Endothelial cell of umbilical vein (primary cell): ENCODE results near the gene SLC23A3. TPM values are rescaled to one million over a fixed set of nuclear protein-coding genes. Genes with fewer than 3 reads are reported as not detected.

Source experiments
- BruUV-seq: library from RNA; stranded (reverse); fragments of 400-500 nt; replicated peaks from 2 replicates; lab custom pipeline; 2021; lab: Mats Ljungman, UMichigan
- CTCF ChIA-PET: fragments of 300-600, 350-600 bp; sonication (Branson Sonifier 250); formaldehyde crosslinking; loops from one replicate; lab custom pipeline; 2021; ENCODE audit warnings: antibody characterized with exemption, inconsistent platforms; lab: Charles Lee
- POLR2A ChIA-PET: fragments of 300-600, 350-600 bp; sonication (Branson Sonifier 250); formaldehyde crosslinking; loops from one replicate; lab custom pipeline; 2021; ENCODE audit warnings: antibody characterized with exemption, inconsistent platforms; lab: Charles Lee
- DNase-seq: peaks from one replicate; pipeline ENCODE4 v3.0.0-alpha.2; 2011; ENCODE audit warnings: low read depth, low spot score
- FAIRE-seq: peaks from 2 replicates; lab custom pipeline; 2011; peaks lifted over from hg19 to GRCh38; lab: Jason Lieb, UNC
- H2AFZ ChIP-seq: 2 replicates; pipeline ENCODE4 v1.6.0; 2012; ENCODE audit warnings: low read depth, low read length, control low read depth, inconsistent platforms
- H3K27ac ChIP-seq: 2 replicates; pipeline ENCODE4 v1.5.1; 2011; ENCODE audit warnings: low read depth, mild to moderate bottlenecking, control low read depth, low read length, moderate library complexity; ENCODE audit not compliant: insufficient read depth
- H3K27me3 ChIP-seq, 2 experiments: 2 replicates each; pipeline versions ENCODE4 v1.6.0 to v1.6.1; 2011; ENCODE audit warnings: low read length in 2 of 2, mixed read lengths in 1 of 2; ENCODE audit not compliant: control insufficient read depth in 2 of 2, insufficient read depth in 2 of 2
- H3K36me3 ChIP-seq, 2 experiments: 2 replicates in 1 of 2; 3 replicates in 1 of 2; pipeline ENCODE4 v1.5.1; 2011; ENCODE audit warnings: low read length in 2 of 2, mild to moderate bottlenecking in 1 of 2, moderate library complexity in 1 of 2; ENCODE audit not compliant: control insufficient read depth in 2 of 2, insufficient read depth in 2 of 2; ENCODE audit errors: extremely low read depth in 1 of 2
- H3K4me1 ChIP-seq: 3 replicates; pipeline ENCODE4 v1.5.1; 2011; ENCODE audit warnings: mild to moderate bottlenecking, low read length; ENCODE audit not compliant: control insufficient read depth, insufficient read depth; ENCODE audit errors: extremely low read depth
- H3K4me2 ChIP-seq: 2 replicates; pipeline ENCODE4 v1.6.1; 2011; ENCODE audit warnings: low read length, control low read depth, mixed read lengths; ENCODE audit not compliant: insufficient read depth
- H3K4me3 ChIP-seq, 3 experiments: fragments of 200-600 bp in 1 of 3; sonication (generic), shearing (Covaris generic) in 1 of 3; replicated peaks in 1 of 3; 2 replicates each; pipeline ENCODE4 v1.5.1; 2011 to 2016; ENCODE audit warnings: control low read depth in 3 of 3, low read length in 3 of 3, mild to moderate bottlenecking in 2 of 3, inconsistent platforms in 1 of 3, low read depth in 1 of 3, moderate library complexity in 1 of 3; ENCODE audit not compliant: insufficient read depth in 1 of 3
- H3K79me2 ChIP-seq: 2 replicates; pipeline ENCODE4 v1.6.0; 2012; ENCODE audit warnings: low read length, inconsistent platforms; ENCODE audit not compliant: control insufficient read depth, insufficient read depth
- H3K9ac ChIP-seq: replicated peaks from 2 replicates; pipeline ENCODE3; 2011; ENCODE audit warnings: low read length, control low read depth; ENCODE audit not compliant: insufficient read depth; ENCODE audit errors: extremely low read depth
- H3K9me1 ChIP-seq: replicated peaks from 3 replicates; pipeline ENCODE4 v1.6.0; 2011; ENCODE audit warnings: mild to moderate bottlenecking, low read length; ENCODE audit not compliant: control insufficient read depth, insufficient read depth; ENCODE audit errors: extremely low read depth
- H3K9me3 ChIP-seq: replicated peaks from 2 replicates; pipeline ENCODE4 v1.5.1; 2012; ENCODE audit warnings: low read length, inconsistent platforms; ENCODE audit not compliant: control insufficient read depth, insufficient read depth
- H4K20me1 ChIP-seq: replicated peaks from 2 replicates; pipeline ENCODE3; 2011; ENCODE audit warnings: mild to moderate bottlenecking, low read length; ENCODE audit not compliant: control insufficient read depth, insufficient read depth; ENCODE audit errors: extremely low read depth
- FOS ChIP-seq: IDR thresholded peaks from 2 replicates; pipeline ENCODE4 v1.6.1; 2011; ENCODE audit warnings: mild to moderate bottlenecking, low read length, moderate library complexity, borderline replicate concordance; ENCODE audit not compliant: insufficient read depth
- GATA2 ChIP-seq: IDR thresholded peaks from 2 replicates; pipeline ENCODE4 v1.7.0; 2011; ENCODE audit warnings: low read depth, mild to moderate bottlenecking, moderate library complexity, mixed read lengths, low read length; ENCODE audit not compliant: insufficient read length, insufficient read depth
- JUN ChIP-seq: IDR thresholded peaks from 2 replicates; pipeline ENCODE4 v1.6.1; 2011; ENCODE audit warnings: borderline replicate concordance, low read depth; ENCODE audit not compliant: insufficient read length, insufficient read depth
- POLR2A ChIP-seq: IDR thresholded peaks from 2 replicates; pipeline ENCODE4 v1.6.1; 2012; ENCODE audit warnings: low read depth, mild to moderate bottlenecking, control low read depth, low read length
- POLR2AphosphoS5 ChIP-seq: IDR thresholded peaks from 2 replicates; pipeline ENCODE4 v1.6.1; 2012; ENCODE audit warnings: low read depth, mild to moderate bottlenecking, control low read depth, low read length, moderate library complexity; ENCODE audit not compliant: insufficient read depth
- dilution Hi-C: fragments of 300-500 bp; cut with MboI; formaldehyde crosslinking; loops from one replicate; pipeline ENCODE4 v1.15.0; 2019; ENCODE audit warnings: low sequenced_read_pairs; ENCODE audit not compliant: extremely low pct_ligation_motif_present
- intact Hi-C: fragments of 100-400 bp; cut with micrococcal nuclease; formaldehyde crosslinking; loops from one replicate; pipeline ENCODE4 v1.10.0; 2022
- polyA plus RNA-seq, 4 experiments: library from polyadenylated mRNA; depleted of rRNA in 3 of 4; stranded (reverse) in 3 of 4; unstranded in 1 of 4; fragments of >200 nt; gene quantifications; 2 replicates each; pipeline versions ENCODE4 v1.2.1 to v1.2.3, GENCODE V29; 2011 to 2012; ENCODE audit warnings: missing spikeins in 1 of 4
- total RNA-seq: library from RNA; stranded (reverse); gene quantifications from 2 replicates; pipeline ENCODE4 v1.2.3, GENCODE V29; 2021
- TF ChIP-seq, protein P1 (sequence below), 2 donors: IDR thresholded peaks; 1 replicate in 1 of 2; 2 replicates in 1 of 2; pipeline ENCODE4 v1.5.1; 2011; ENCODE audit warnings: low read length in 2 of 2, mild to moderate bottlenecking in 2 of 2, moderate library complexity in 2 of 2, control low read depth in 1 of 2, inconsistent platforms in 1 of 2, low read depth in 1 of 2; ENCODE audit not compliant: insufficient read depth in 1 of 2; ENCODE audit errors: extremely low read depth in 1 of 2
- TF ChIP-seq, protein P2 (sequence below): IDR thresholded peaks from 2 replicates; pipeline ENCODE4 v1.6.1; 2011; ENCODE audit not compliant: insufficient read depth, insufficient read length

The SLC23A3 gene
- total and polyA plus RNA-seq, 2 donors (not counting 3 experiments of a cell fraction or from before 2014, with no cell fraction given), result 2.7 to 7.1 TPM

GRCh38 chr2:219171231-219171651, 1.4 kb upstream of the SLC23A3 start:
- no TSS peak for BruUV-seq
- no peak overlapping the region for H2AFZ ChIP-seq
- H3K79me2 ChIP-seq, result peaks cover 5% of the 10 kb centered on the region
- H3K9me1 ChIP-seq, result no peaks in the 10 kb centered on the region
- H3K4me3 ChIP-seq, result no peak overlapping the region
- FAIRE-seq (peak; percentile 78), DNase-seq (peak; percentile 76)
- H3K4me1 ChIP-seq, result no peaks in the 10 kb centered on the region
- intact Hi-C loops, result loop anchor here (1.0 kb wide), 3 partner anchors 11 to 127 kb away; partner anchors contain the start of gene NHEJ1
- TF ChIP-seq, protein P1, sequence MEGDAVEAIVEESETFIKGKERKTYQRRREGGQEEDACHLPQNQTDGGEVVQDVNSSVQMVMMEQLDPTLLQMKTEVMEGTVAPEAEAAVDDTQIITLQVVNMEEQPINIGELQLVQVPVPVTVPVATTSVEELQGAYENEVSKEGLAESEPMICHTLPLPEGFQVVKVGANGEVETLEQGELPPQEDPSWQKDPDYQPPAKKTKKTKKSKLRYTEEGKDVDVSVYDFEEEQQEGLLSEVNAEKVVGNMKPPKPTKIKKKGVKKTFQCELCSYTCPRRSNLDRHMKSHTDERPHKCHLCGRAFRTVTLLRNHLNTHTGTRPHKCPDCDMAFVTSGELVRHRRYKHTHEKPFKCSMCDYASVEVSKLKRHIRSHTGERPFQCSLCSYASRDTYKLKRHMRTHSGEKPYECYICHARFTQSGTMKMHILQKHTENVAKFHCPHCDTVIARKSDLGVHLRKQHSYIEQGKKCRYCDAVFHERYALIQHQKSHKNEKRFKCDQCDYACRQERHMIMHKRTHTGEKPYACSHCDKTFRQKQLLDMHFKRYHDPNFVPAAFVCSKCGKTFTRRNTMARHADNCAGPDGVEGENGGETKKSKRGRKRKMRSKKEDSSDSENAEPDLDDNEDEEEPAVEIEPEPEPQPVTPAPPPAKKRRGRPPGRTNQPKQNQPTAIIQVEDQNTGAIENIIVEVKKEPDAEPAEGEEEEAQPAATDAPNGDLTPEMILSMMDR (IDR thresholded peaks at IDR 0.05; ENCODE audit: extremely low read depth in 1 of 2, insufficient read depth in 1 of 2, low read depth in 1 of 2, low read length in 2 of 2), result peak; percentile 69 to 83
- TF ChIP-seq FOS, result no peak
- TF ChIP-seq, protein P2, sequence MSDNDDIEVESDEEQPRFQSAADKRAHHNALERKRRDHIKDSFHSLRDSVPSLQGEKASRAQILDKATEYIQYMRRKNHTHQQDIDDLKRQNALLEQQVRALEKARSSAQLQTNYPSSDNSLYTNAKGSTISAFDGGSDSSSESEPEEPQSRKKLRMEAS, result peak; percentile 79
- H3K27ac ChIP-seq, result no peak overlapping the region
- H3K36me3 ChIP-seq, result peaks cover 0 to 19% of the 10 kb centered on the region in 2 experiments
- CTCF ChIA-PET, result interaction anchor here (0.6 to 5.2 kb wide), 19 partner anchors 10 to 180 kb away, joined by 3 to 32 read pairs (median 5); partner anchors contain the start of genes ABCB6, ANKZF1, GLB1L and NHEJ1
- H3K9ac ChIP-seq, result no peak overlapping the region
- no peaks in the 10 kb centered on the region for H3K27me3 ChIP-seq
- peaks cover 3% of the 10 kb centered on the region for H4K20me1 ChIP-seq
- H3K9me3 ChIP-seq, result no peaks in the 10 kb centered on the region
- dilution Hi-C loops, result no loop called here
- H3K4me2 ChIP-seq, result no peak overlapping the region
- POLR2A ChIA-PET, result interaction anchor here (0.6 kb wide), 2 partner anchors 16 to 40 kb away, joined by 4 to 7 read pairs; no protein-coding TSS in a partner anchor

- TF ChIP-seq JUN, result no peak
- TF ChIP-seq, protein P1 (IDR thresholded peaks at IDR 0.05; ENCODE audit: extremely low read depth in 1 of 2, insufficient read depth in 1 of 2, low read depth in 1 of 2, low read length in 2 of 2), result no peak
- no peak for TF ChIP-seq GATA2
- TF ChIP-seq FOS, result no peak
- TF ChIP-seq POLR2A, result no peak
- TF ChIP-seq POLR2AphosphoS5, result no peak
- Histone ChIP-seq H3K27ac (no peak overlapping the region), H3K27me3 (no peaks in the 10 kb centered on the region), H3K4me2 (no peak overlapping the region), H3K9me3 (no peaks in the 10 kb centered on the region), H2AFZ (no peak overlapping the region), H3K4me1 (no peaks in the 10 kb centered on the region), H3K36me3 (peaks cover 0 to 13% of the 10 kb centered on the region in 2 experiments), H3K9ac (no peak overlapping the region), H4K20me1 (peaks cover 3% of the 10 kb centered on the region), H3K79me2 (no peaks in the 10 kb centered on the region), H3K9me1 (no peaks in the 10 kb centered on the region), H3K4me3 (no peak overlapping the region)
- dilution Hi-C loops (no loop called here), intact Hi-C loops (no loop called here)
- ChIA-PET POLR2A (no interaction called here), CTCF (interaction anchor here (5.2 kb wide), 1 partner anchor 126 kb away, joined by 32 read pairs; no protein-coding TSS in a partner anchor)
- DNase-seq (no peak), FAIRE-seq (no peak)
- BruUV-seq, result no TSS peak
Observed at GRCh38 chr2:219168932-219169331, 897 bp downstream of the SLC23A3 start.
